Measurements from ENCODE around the gene TMEM134. TPM values are rescaled to one million over a fixed set of nuclear protein-coding genes. Genes with fewer than 3 reads are reported as not detected.

Gene TMEM134
- total and polyA plus RNA-seq, 9 of the 15 experiments (the other 6 are each of a cell fraction or from before 2014, with no cell fraction given): 0.63 to 48.4 (median 10.7) TPM

- Histone ChIP-seq H3K36me3 (ENCODE audit: control insufficient read depth, insufficient read depth, low read length) (no peaks in the 10 kb centered on the region), H3K4me3 (no peak overlapping the region), H2AFZ (ENCODE audit: low read depth, low read length) (no peak overlapping the region), H3K27me3 (ENCODE audit: control insufficient read depth in 2 of 2, insufficient read depth in 2 of 2, low read length in 2 of 2) (no peaks in the 10 kb centered on the region), H3K9me1 (ENCODE audit: control insufficient read depth, insufficient read depth, low read length) (no peaks in the 10 kb centered on the region), H4K20me1 (replicated peaks; ENCODE audit: control insufficient read depth, insufficient read depth, low read length) (no peaks in the 10 kb centered on the region), H3K9me3 (replicated peaks; ENCODE audit: control insufficient read depth, insufficient read depth, low read depth, low read length) (no peaks in the 10 kb centered on the region), H3K4me1 (replicated peaks in 1 of 2; ENCODE audit: control insufficient read depth in 2 of 2, insufficient read depth in 2 of 2, low read length in 2 of 2) (peaks cover 0 to 34% of the 10 kb centered on the region in 2 experiments; a peak in 2 of 5 replicates), H3K4me2 (ENCODE audit: insufficient read depth, low read length) (no peak overlapping the region), H3K9ac (ENCODE audit: insufficient read depth in 1 of 2, low read depth in 2 of 2, low read length in 2 of 2) (peak overlapping the region in 1 of 2 experiments; percentile 73; a peak in 1 of 4 replicates), H3K79me2 (ENCODE audit: control insufficient read depth, insufficient read depth, low read length) (no peaks in the 10 kb centered on the region), H3K27ac (ENCODE audit: extremely low read depth, low read depth, low read length) (no peak overlapping the region)
- CTCF ChIA-PET (ENCODE audit: low intra/inter-chr PET ratio): no interaction called here
- TF ChIP-seq RFX1 (IDR thresholded peaks at IDR 0.05) (no peak), NRF1 (conservative IDR thresholded peaks at IDR 0.05 in 1 of 2, IDR thresholded peaks at IDR 0.05 in 1 of 2) (no peak), IFI16 (CRISPR knock-in tag; IDR thresholded peaks at IDR 0.05) (no peak), ZNF274 (IDR thresholded peaks at IDR 0.05; ENCODE audit: borderline replicate concordance, low read depth, low read length) (no peak), DMBX1 (CRISPR knock-in tag; IDR thresholded peaks at IDR 0.05; ENCODE audit: borderline replicate concordance) (no peak), LEF1 (IDR thresholded peaks at IDR 0.05) (no peak), USF2 (CRISPR knock-in tag; IDR thresholded peaks at IDR 0.05) (no peak), SP2 (IDR thresholded peaks at IDR 0.05; ENCODE audit: extremely low read depth, low read depth, low read length, poor library complexity, severe bottlenecking) (no peak)
- intact Hi-C loops (cut with micrococcal nuclease): no loop called here
- POLR2A ChIA-PET: interaction anchor here (0.6 to 1.5 kb wide), 6 partner anchors 8 to 136 kb away, joined by 3 to 6 read pairs (median 4); no protein-coding TSS in a partner anchor
- FAIRE-seq: no peak
- no TSS peak for BruUV-seq (replicated peaks)
- 69% methylated on average over 19 of the region's 25 CpGs for whole genome bisulfite sequencing (ENCODE audit: insufficient coverage, low coverage, missing lambda C conversion rate)
- in situ Hi-C loops (cut with MboI): no loop called here
- ATAC-seq: no peak
- DNase-seq (ENCODE audit: extremely low read depth in 1 of 4, low spot score in 3 of 4): no peak
Measured at GRCh38 chr11:67450796-67451657, 18.0 kb downstream of the TMEM134 start.

Data from K562 (cell line).